ENCODE measurements around the gene TLE1. TPM values are rescaled to one million over a fixed set of nuclear protein-coding genes. Genes with fewer than 3 reads are reported as not detected.

The TLE1 gene
- total and polyA plus RNA-seq, 12 donors: 33.3 to 76.9 (median 49.8) TPM

GRCh38 chr9:81579381-81579780 lies 110.0 kb downstream of the TLE1 start:
- no peaks in the 10 kb centered on the region for H3K36me3 ChIP-seq (replicated peaks in 1 of 2)
- H3K9me3 ChIP-seq (replicated peaks in 1 of 3): no peaks in the 10 kb centered on the region
- DNase-seq: no peak
- WGBS, 4 donors: 86 to 98% (median 87%) methylated on average over 4 of the region's 4 CpGs
- TF ChIP-seq, protein P1, sequence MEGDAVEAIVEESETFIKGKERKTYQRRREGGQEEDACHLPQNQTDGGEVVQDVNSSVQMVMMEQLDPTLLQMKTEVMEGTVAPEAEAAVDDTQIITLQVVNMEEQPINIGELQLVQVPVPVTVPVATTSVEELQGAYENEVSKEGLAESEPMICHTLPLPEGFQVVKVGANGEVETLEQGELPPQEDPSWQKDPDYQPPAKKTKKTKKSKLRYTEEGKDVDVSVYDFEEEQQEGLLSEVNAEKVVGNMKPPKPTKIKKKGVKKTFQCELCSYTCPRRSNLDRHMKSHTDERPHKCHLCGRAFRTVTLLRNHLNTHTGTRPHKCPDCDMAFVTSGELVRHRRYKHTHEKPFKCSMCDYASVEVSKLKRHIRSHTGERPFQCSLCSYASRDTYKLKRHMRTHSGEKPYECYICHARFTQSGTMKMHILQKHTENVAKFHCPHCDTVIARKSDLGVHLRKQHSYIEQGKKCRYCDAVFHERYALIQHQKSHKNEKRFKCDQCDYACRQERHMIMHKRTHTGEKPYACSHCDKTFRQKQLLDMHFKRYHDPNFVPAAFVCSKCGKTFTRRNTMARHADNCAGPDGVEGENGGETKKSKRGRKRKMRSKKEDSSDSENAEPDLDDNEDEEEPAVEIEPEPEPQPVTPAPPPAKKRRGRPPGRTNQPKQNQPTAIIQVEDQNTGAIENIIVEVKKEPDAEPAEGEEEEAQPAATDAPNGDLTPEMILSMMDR (IDR thresholded peaks at IDR 0.05): no peak
- no peak for TF ChIP-seq POLR2A (IDR thresholded peaks at IDR 0.05)
- no peak overlapping the region for H3K27ac ChIP-seq
- H3K27me3 ChIP-seq: no peaks in the 10 kb centered on the region
- intact Hi-C loops (cut with DNase I): no loop called here
- peaks cover 0 to 6% of the 10 kb centered on the region in 2 donors for H3K4me1 ChIP-seq (replicated peaks in 1 of 2)
- no peak overlapping the region for H3K4me3 ChIP-seq

- intact Hi-C loops (cut with DNase I): no loop called here
Observed at GRCh38 chr9:81578606-81579005, 110.7 kb downstream of the TLE1 start.

GRCh38 chr9:81575956-81576355 lies 113.4 kb downstream of the TLE1 start:
- intact Hi-C loops (cut with DNase I): no loop called here
- Histone ChIP-seq H3K36me3 (replicated peaks in 1 of 2) (no peaks in the 10 kb centered on the region), H3K4me1 (replicated peaks in 1 of 2) (no peaks in the 10 kb centered on the region), H3K27ac (no peak overlapping the region), H3K4me3 (no peak overlapping the region), H3K9me3 (replicated peaks in 1 of 3) (no peaks in the 10 kb centered on the region), H3K27me3 (no peaks in the 10 kb centered on the region)
- DNase-seq: no peak
- 34 to 72% (median 51%) methylated on average over 2 of the region's 2 CpGs for WGBS, 4 donors
- no peak for TF ChIP-seq POLR2A (IDR thresholded peaks at IDR 0.05)
- TF ChIP-seq, protein P1 (IDR thresholded peaks at IDR 0.05): no peak

More at GRCh38 chr9:81578606-81579005, 110.7 kb downstream of the TLE1 start:
- Histone ChIP-seq H3K27ac (no peak overlapping the region), H3K9me3 (replicated peaks in 1 of 3) (no peaks in the 10 kb centered on the region), H3K4me3 (no peak overlapping the region), H3K4me1 (replicated peaks in 1 of 2) (peaks cover 0 to 5% of the 10 kb centered on the region in 2 donors), H3K27me3 (no peaks in the 10 kb centered on the region), H3K36me3 (replicated peaks in 1 of 2) (no peaks in the 10 kb centered on the region)
- TF ChIP-seq, protein P1 (IDR thresholded peaks at IDR 0.05): no peak
- TF ChIP-seq POLR2A (IDR thresholded peaks at IDR 0.05): no peak
- no peak for DNase-seq

DNA sequence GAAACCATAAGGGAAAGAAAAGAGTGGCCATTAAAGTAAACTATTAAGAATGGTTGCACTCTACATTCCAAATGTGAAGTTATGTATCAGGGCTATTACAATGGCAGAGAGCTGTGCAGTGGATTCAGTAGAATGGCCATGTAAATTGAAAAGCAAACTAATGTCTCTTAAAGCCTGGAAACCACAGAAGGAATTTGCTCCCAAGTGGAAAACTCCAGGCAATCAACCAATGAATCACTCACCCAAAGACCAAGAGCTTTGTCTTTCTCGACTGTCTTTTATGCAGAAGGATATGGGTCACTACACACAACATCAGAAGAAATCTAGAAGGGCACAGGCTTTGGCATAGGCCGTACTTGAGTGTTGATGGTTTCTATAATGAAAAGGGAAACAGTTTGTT lies 114.9 kb downstream of the TLE1 start:
- 60 to 87% (median 82%) methylated on average over 2 of the region's 2 CpGs for WGBS, 4 donors
- H3K36me3 ChIP-seq (replicated peaks in 1 of 2): no peaks in the 10 kb centered on the region
- H3K4me1 ChIP-seq (replicated peaks in 1 of 2): no peaks in the 10 kb centered on the region
- no peaks in the 10 kb centered on the region for H3K9me3 ChIP-seq (replicated peaks in 1 of 3)
- no peak for DNase-seq
- H3K27me3 ChIP-seq: no peaks in the 10 kb centered on the region
- TF ChIP-seq, protein P1 (IDR thresholded peaks at IDR 0.05): no peak
- no peak for TF ChIP-seq POLR2A (IDR thresholded peaks at IDR 0.05)
- H3K27ac ChIP-seq: no peak overlapping the region
- intact Hi-C loops (cut with DNase I): no loop called here
- H3K4me3 ChIP-seq: no peak overlapping the region

All from adrenal gland (tissue), 12 donors.